HTERT RPE-1 (cell line): ENCODE results near the gene NDUFV1.
"Not testable (repeated sequence)": the region's sequence is repeated elsewhere in the genome, so short reads cannot be mapped to it uniquely, and the experiment has no call there.

Experiments
- in situ Hi-C: fragments of 300-500 bp; cut with MboI; formaldehyde crosslinking; loops from 4 replicates; pipeline ENCODE4 v1.14.3; 2020; ENCODE audit warnings: low sequenced_read_pairs

Gene NDUFV1

DNA sequence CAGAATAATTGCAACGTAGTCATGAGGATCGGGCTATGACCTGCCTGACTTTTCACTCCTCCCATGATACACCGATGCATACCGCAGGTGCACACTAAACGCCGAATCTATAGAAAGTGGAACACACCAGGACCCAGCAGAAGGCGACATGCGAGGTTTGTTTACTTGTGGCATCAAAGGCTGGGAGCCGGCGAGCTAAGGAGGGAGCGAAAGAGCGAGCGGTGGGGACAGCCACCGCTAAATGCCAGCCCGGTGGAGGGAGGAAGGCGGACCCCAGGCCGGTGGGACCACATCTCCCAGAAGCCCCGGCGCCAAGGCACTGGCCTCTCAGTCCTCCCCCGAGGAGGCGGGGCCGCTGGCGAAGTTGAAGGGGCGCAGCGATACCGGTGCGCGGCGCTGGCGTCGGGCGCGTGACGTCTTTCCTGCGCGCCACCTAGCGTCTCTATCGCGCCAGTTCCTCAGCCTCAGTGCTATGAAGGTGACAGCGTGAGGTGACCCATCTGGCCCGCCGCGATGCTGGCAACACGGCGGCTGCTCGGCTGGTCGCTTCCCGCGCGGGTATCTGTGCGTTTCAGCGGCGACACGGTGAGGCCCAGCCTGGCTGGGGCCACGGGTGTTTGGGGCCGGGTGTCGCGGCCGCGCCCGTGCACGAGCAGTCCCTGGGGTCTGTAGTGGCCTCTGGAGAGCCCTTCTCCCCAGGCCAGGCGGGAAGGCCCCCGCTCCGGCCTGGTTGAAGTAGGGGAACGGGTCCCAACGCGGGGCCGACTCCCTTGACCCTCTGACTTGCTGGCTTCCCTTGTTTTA is at the start of gene NDUFV1:
Gene NDUFV1, plus strand, starts transcription at position 445 of the 804 bp plus-strand sequence. Its CDS starts 69 bp downstream, at position 514.
- in situ Hi-C loops, result no loop called here

DNA sequence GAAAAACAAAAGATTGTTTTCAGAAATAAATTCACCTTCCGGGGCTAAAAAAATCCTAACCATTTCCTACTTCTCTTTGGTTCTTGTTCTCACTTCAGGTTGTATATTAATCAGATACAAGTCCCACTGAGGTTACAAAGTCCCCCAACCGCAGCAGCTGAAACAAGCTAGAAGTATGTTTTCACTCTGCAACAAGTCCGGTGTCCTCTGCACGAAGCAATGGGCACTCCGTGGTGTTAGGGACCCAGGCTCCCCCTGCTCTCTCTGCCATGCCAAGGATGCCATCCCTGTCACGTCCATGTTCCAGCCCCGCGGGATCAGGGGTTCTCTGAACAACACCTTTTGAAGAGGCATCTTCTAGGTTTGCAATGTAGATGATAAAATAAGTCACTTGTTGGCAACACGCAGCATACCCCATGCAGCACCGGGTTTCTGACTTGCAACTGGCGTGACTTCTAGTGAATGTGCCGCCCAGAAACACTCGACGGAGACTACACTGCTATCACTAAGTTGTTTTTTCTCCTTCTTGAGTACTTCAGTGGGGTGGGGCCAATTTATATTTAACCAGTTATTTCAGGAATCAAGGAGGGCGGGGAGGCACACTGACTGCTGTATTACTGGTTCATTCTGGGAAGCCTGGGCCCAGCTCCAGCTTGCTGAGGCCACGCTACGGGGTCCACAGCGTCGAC is 48.5 kb upstream of the NDUFV1 start:
- in situ Hi-C loops, result no loop called here

DNA sequence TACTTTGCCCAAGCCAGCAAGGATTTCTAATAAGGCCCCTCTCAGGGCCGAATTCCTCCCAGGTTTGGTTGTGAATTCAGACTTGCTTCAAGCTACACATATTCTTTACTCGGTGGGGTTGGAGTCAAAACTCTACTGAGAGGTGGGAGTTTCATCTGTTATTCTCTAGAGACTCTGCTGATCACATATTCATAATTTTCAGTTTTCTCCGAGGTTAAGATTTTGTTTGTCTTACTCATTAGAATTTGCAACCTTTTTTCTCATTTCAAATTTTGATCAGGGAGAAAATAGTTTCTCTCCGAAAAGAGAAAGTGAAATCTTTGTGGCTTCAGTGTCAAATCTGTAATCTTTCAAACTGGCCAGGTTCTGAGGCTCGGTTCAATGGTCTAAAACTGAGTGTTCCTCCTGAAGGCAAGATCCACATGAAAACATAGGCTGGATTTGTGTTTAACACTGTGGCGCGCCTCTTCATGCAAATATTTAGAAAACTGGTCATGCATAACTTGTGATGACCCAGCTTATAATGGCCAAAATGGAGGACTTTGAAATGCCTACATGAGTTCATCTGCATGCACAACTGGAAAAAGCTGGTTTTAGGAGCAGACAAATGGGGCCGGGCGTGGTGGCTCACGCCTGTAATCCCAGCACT is 44.6 kb upstream of the NDUFV1 start:
- in situ Hi-C loops, result no loop called here

DNA sequence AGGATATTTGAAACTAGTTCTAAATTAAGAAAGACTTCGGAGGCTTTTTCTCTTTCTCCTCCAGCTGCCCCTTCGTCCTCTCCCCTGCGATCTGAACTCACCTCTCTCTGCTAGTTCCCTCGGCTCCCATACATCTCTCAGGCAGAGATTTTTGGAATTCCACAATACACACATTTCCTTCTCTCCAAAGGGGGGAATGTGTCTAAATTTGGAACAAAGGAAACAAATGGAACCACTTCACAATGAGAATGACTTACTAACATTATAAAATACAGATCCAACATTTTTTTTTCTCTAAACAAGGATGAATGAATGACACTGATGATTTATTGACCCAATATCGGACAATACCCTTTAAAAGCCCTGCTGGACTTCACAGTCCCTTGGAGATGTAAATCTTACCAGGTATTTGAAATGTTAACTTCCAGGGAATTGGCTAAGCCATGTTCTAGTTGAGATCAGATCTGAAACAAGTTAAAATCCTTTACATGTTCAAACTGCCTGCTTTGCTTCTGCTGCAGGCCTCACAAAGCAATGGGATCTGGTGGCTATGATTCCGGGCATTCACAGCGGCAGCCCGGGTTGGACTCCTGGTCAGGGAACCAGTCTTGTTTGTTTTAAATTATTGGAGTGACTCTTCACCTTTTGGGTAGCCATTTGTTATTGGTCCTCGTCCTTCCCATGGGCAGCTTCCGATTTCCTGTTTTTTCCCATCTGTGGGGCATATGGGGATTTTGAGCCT is 43.6 kb upstream of the NDUFV1 start:
- in situ Hi-C loops, result no loop called here

DNA sequence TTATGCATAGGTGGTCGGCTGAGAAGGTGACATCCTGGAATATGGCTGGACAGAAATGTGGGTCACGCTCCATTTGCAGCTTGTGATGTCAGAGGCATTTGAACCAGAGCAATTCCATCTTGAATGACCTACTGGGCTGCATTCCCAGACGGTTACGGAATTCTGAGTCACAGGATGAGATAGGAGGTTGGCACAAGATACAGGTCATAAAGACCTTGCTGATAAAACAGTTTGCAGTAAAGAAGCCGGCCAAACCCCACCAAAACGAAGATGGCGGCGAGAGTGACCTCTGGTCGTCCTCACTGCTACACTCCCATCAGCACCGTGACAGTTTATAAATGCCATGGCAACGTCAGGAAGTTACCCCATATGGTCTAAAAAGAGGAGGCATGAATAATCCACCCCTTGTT is 43.0 kb upstream of the NDUFV1 start:
- in situ Hi-C loops, result not testable (repeated sequence)

DNA sequence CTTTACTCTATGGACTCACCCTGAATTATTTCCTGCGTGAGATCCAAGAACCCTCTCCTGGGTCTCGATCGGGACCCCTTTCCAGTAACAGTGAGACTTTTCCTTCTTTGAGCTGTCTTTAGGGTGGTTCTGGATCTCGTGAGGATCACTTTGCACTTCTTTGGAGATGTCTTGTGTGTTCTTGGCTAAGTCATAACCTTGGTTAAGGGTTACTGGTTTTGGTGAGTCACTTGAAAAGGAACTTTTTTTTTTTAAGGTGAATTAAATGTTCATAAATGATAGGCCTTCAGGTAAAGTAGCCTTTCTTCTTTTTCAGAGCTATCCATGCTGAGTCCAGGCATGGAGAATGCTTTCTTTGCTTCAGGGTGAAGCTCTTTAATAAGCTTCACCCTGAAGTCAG is 42.5 kb upstream of the NDUFV1 start:
- in situ Hi-C loops, result no loop called here

DNA sequence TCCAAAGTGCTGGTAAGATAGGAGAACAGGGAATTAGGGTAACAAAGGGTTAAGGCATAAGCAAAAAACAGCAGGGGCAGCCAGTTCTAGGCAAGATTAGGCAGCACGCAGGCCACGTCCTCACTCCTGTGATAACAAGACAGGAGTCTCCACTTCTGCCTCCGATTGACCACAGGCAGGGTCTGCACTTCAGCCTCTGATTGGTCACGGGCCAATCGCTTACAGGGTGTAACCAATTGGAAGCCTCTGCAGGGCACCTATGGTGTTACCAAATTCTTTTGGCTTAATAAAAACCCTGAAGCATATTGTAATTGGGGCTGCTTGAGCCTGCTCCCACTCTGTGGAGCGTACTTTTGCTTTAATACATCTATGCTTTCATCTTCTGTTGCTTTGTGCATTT is 35.3 kb upstream of the NDUFV1 start:
- in situ Hi-C loops, result no loop called here

DNA sequence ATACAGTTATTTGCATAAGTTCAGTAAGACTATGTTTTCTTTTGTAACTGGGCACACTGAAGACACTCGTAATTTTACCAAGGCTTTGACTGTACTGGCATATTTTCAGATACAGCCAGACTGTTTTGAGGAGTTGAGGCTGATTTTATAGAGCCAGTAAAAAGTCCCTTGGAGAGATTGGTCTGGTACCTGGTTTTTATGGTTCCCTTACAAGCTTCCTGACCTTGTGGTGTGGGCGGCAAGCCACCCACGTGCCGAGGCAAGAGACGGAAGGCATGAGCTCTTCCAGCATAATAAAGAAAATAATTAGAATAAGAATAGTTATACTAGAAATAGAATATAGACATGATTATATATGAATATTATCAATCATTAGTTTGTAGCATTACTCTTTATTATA is 34.4 kb upstream of the NDUFV1 start:
- in situ Hi-C loops, result no loop called here

DNA sequence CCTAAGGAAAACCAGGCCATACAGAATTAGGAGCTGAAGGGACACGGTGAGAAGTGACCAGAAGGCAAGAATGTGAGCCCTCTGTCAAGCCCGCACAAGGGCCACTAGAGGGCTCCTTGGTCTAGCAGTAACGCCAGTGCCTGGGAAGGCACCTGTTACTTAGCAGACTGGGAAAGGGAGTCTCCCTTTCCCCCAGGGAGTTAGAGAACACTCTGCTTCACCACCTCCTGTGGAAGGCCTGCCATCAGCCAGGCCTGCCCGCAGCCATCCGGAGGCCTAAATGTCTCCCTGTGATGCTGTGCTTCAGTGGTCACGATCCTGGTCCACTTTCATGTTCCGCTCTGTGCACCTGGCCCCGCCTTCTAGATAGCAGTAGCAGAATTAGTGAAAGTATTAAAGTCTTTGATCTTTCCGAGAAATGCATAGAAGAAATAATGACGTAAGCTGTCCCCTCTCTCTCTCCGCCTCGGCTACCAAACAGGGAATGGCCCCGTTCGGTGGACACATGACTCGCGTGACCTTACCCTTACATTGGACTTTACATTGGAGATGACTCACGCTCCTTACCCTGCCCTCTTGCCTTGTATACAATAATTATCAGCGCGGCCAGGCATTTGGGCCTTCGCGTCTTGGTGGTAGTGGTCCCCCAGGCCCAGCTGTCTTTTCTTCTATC is 33.9 kb upstream of the NDUFV1 start:
- in situ Hi-C loops, result no loop called here

DNA sequence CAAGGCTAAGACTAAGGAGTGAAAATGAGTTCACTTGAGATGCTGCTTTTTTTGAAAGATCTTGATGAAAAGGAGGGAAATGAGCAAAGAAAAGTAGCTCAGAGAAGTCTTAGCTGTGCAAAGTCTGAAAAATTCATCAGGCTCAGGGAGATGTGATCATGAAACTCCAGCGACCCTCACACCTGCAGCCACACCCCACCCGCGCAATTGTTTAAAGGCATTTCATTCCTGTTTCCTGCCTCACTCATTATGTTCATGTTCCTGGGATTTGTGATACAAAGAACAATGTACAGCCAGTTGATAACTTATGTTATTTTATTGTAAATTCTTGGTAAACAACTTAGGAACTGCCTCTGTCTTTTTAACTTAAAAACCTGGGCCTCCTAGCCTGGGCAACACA is 31.8 kb upstream of the NDUFV1 start:
- in situ Hi-C loops, result no loop called here

DNA sequence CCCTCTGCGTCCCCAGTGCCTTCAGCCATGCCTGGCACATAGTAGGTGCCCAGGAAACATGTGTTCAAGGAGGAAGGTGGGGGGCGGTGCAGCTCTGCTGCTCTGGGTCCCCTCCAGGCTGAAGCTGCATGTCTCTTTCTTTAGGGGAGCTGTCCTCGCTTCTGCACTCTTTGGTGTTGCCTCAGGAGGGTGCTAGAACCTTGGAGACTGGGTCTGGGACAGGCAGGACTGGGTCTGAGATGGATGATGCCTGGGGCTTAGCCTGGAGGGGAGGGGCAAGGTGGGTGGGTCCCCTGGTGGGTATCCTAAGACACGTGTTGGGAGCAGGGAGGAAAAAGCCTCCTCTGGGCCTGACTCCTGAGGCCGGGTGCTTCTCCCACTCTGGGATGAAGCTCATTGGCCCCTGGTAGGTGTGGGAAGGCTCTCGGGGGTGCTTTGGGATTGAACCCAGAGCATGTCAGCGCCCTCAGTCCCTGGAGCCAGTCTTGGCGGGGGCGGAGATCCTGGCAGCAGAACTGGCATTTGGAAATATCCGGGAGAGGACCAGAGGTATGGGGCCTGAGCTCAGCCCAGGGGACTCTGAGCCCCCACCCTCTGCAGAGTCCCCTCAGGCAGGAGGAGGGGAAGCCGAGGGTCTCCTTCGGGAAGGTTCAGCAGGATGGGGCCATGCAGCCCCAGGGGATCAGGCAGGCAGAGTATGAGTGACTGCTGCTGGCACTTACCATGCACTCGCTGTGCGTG is 29.8 kb upstream of the NDUFV1 start:
- in situ Hi-C loops, result no loop called here

DNA sequence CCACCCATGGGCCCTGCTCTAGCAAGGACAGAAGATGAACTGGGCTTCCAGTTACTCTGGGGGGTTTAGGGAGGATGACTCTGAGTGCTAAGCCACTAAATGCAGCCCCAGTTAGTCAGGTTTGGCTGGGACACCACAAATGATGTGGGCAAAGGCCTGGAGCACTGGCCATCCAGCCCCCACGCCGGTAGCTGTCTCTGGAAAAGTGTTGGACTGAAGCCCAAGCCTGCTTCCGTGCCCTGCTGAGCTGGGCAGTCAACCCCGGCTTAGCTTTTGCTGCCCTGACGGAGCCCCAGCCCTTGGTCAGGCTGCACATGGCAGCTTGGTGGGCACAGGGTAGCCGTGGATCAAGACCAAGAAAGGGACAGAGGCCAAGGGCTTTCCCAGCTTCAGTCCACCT is 28.8 kb upstream of the NDUFV1 start:
- in situ Hi-C loops, result no loop called here

DNA sequence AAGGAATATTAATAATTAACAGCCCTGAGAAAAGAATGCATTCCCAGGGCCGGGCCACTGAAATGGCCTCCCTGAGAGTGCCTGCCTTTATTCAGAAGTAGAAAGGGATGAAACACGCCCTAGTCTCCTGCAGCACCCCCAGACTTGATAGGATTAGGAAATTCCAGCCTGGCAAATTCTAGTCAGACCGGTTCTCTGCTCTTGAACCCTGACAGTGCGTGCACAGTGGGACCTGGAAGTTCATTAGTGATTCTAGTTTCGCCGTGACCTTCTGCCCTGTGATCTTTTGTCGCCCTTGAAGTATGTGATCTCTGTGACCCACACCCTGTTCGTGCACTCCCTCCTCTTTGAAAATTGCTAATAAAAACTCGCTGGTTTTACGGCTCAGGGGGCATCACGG is 25.3 kb upstream of the NDUFV1 start:
- in situ Hi-C loops, result no loop called here

DNA sequence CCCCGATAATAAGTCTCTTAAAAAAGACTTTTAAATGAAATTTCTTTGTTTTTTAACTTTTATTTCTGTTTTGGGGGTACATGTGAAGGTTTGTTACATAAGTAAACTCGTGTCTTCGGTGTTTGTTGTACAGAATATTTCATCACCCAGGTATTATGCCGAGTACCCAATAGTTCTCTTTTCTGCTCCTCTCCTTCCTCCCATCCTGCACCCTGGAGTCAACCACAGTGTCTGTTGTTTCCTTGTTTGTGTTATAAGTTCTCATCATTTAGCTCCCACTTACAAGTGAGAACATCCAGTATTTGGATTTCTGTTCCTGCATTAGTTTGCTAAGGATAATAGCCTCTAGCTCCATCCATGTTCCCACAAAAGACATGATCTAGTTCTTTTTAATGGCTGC is 24.7 kb upstream of the NDUFV1 start:
- in situ Hi-C loops, result no loop called here

DNA sequence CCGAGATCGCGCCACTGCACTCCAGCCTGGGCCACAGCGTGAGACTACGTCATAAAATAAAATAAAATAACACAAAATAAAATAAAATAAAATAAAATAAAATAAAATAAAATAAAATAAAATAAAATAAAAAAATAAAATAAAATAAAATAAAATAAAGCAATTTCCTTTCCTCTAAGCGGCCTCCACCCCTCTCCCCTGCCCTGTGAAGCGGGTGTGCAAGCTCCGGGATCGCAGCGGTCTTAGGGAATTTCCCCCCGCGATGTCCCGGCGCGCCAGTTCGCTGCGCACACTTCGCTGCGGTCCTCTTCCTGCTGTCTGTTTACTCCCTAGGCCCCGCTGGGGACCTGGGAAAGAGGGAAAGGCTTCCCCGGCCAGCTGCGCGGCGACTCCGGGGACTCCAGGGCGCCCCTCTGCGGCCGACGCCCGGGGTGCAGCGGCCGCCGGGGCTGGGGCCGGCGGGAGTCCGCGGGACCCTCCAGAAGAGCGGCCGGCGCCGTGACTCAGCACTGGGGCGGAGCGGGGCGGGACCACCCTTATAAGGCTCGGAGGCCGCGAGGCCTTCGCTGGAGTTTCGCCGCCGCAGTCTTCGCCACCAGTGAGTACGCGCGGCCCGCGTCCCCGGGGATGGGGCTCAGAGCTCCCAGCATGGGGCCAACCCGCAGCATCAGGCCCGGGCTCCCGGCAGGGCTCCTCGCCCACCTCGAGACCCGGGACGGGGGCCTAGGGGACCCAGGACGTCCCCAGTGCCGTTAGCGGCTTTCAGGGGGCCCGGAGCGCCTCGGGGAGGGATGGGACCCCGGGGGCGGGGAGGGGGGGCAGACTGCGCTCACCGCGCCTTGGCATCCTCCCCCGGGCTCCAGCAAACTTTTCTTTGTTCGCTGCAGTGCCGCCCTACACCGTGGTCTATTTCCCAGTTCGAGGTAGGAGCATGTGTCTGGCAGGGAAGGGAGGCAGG is 23.2 kb upstream of the NDUFV1 start, which contains the start of gene GSTP1:
Gene GSTP1, plus strand, starts transcription at position 566 of the 958 bp plus-strand sequence. Its CDS starts 32 bp downstream, at position 598.
- in situ Hi-C loops, result no loop called here

DNA sequence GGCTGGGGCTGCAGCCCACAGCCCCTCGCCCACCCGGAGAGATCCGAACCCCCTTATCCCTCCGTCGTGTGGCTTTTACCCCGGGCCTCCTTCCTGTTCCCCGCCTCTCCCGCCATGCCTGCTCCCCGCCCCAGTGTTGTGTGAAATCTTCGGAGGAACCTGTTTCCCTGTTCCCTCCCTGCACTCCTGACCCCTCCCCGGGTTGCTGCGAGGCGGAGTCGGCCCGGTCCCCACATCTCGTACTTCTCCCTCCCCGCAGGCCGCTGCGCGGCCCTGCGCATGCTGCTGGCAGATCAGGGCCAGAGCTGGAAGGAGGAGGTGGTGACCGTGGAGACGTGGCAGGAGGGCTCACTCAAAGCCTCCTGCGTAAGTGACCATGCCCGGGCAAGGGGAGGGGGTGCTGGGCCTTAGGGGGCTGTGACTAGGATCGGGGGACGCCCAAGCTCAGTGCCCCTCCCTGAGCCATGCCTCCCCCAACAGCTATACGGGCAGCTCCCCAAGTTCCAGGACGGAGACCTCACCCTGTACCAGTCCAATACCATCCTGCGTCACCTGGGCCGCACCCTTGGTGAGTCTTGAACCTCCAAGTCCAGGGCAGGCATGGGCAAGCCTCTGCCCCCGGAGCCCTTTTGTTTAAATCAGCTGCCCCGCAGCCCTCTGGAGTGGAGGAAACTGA is 22.4 kb upstream of the NDUFV1 start:
- in situ Hi-C loops, result no loop called here

DNA sequence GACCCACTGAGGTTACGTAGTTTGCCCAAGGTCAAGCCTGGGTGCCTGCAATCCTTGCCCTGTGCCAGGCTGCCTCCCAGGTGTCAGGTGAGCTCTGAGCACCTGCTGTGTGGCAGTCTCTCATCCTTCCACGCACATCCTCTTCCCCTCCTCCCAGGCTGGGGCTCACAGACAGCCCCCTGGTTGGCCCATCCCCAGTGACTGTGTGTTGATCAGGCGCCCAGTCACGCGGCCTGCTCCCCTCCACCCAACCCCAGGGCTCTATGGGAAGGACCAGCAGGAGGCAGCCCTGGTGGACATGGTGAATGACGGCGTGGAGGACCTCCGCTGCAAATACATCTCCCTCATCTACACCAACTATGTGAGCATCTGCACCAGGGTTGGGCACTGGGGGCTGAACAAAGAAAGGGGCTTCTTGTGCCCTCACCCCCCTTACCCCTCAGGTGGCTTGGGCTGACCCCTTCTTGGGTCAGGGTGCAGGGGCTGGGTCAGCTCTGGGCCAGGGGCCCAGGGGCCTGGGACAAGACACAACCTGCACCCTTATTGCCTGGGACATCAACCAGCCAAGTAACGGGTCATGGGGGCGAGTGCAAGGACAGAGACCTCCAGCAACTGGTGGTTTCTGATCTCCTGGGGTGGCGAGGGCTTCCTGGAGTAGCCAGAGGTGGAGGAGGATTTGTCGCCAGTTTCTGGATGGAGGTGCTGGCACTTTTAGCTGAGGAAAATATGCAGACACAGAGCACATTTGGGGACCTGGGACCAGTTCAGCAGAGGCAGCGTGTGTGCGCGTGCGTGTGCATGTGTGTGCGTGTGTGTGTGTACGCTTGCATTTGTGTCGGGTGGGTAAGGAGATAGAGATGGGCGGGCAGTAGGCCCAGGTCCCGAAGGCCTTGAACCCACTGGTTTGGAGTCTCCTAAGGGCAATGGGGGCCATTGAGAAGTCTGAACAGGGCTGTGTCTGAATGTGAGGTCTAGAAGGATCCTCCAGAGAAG is 21.6 kb upstream of the NDUFV1 start:
- in situ Hi-C loops, result no loop called here
